H9 (cell line): Measurements from ENCODE around the gene C14orf132. TPM values are rescaled to one million over a fixed set of nuclear protein-coding genes. Genes with fewer than 3 reads are reported as not detected.

Experiments used
- DNase-seq: peaks from one replicate; pipeline ENCODE4 v3.0.0-alpha.2; 2017
- H2AFZ ChIP-seq: one replicate; pipeline ENCODE4 v1.6.1; 2013; ENCODE audit warnings: mild to moderate bottlenecking, low read length, control low read depth, moderate library complexity
- H2AK5ac ChIP-seq: 2 replicates; pipeline ENCODE4 v1.6.1; 2013; ENCODE audit warnings: low read length, control low read depth, mixed read lengths; ENCODE audit not compliant: insufficient read length
- H2BK120ac ChIP-seq: one replicate; pipeline ENCODE4 v1.6.1; 2013; ENCODE audit warnings: low read depth, mild to moderate bottlenecking, low read length, control low read depth, inconsistent platforms; ENCODE audit not compliant: poor library complexity, severe bottlenecking
- H2BK12ac ChIP-seq: 2 replicates; pipeline ENCODE4 v1.6.1; 2013; ENCODE audit warnings: low read length, control low read depth, mixed read lengths, low read depth; ENCODE audit not compliant: insufficient read length
- H2BK15ac ChIP-seq: 2 replicates; pipeline ENCODE4 v1.6.1; 2013; ENCODE audit warnings: low read depth, low read length, control low read depth
- H2BK20ac ChIP-seq: one replicate; pipeline ENCODE4 v1.6.1; 2013; ENCODE audit warnings: low read depth, mild to moderate bottlenecking, low read length, control low read depth, inconsistent platforms; ENCODE audit not compliant: poor library complexity, severe bottlenecking
- H2BK5ac ChIP-seq: 2 replicates; pipeline ENCODE4 v1.6.1; 2013; ENCODE audit warnings: low read length, control low read depth, mixed read lengths; ENCODE audit not compliant: insufficient read length
- H3K14ac ChIP-seq: 2 replicates; pipeline ENCODE4 v1.6.1; 2013; ENCODE audit warnings: low read length, control low read depth; ENCODE audit not compliant: insufficient read depth
- H3K18ac ChIP-seq: 2 replicates; pipeline ENCODE4 v1.6.1; 2013; ENCODE audit warnings: low read depth, mild to moderate bottlenecking, mixed read lengths, low read length, control low read depth; ENCODE audit not compliant: insufficient read length
- H3K23ac ChIP-seq: 2 replicates; pipeline ENCODE4 v1.6.1; 2013; ENCODE audit warnings: low read length, control low read depth, mixed read lengths, low read depth; ENCODE audit not compliant: insufficient read length
- H3K23me2 ChIP-seq: 2 replicates; pipeline ENCODE4 v1.6.1; 2013; ENCODE audit warnings: low read depth, mild to moderate bottlenecking, mixed read lengths, low read length, control low read depth; ENCODE audit not compliant: insufficient read length, poor library complexity, severe bottlenecking
- H3K27ac ChIP-seq: 2 replicates; pipeline ENCODE4 v1.5.1; 2013; ENCODE audit warnings: low read length, control low read depth, mixed read lengths, low read depth; ENCODE audit not compliant: insufficient read length
- H3K27me3 ChIP-seq: 2 replicates; pipeline ENCODE4 v1.6.1; 2013; ENCODE audit warnings: low read length, control low read depth, inconsistent platforms; ENCODE audit not compliant: insufficient read depth
- H3K4ac ChIP-seq: 2 replicates; pipeline ENCODE4 v1.6.1; 2013; ENCODE audit warnings: low read depth, mild to moderate bottlenecking, control low read depth, inconsistent platforms, low read length, moderate library complexity
- H3K4me1 ChIP-seq: 2 replicates; pipeline ENCODE4 v1.6.1; 2013; ENCODE audit warnings: low read length, control low read depth, inconsistent platforms; ENCODE audit not compliant: insufficient read depth
- H3K4me2 ChIP-seq: 2 replicates; pipeline ENCODE4 v1.6.1; 2013; ENCODE audit warnings: low read length, control low read depth, mixed read lengths; ENCODE audit not compliant: insufficient read length, insufficient read depth
- H3K56ac ChIP-seq: 2 replicates; pipeline ENCODE4 v1.6.1; 2013; ENCODE audit warnings: low read depth, mild to moderate bottlenecking, mixed read lengths, low read length, control low read depth; ENCODE audit not compliant: insufficient read length
- H3K79me1 ChIP-seq: 2 replicates; pipeline ENCODE4 v1.6.1; 2013; ENCODE audit warnings: low read depth, mild to moderate bottlenecking, moderate library complexity, low read length, control low read depth, inconsistent platforms; ENCODE audit not compliant: insufficient read depth, poor library complexity, severe bottlenecking
- H3K79me2 ChIP-seq: 2 replicates; pipeline ENCODE4 v1.6.1; 2013; ENCODE audit warnings: low read length, control low read depth, inconsistent platforms; ENCODE audit not compliant: insufficient read depth
- H3K9ac ChIP-seq: 2 replicates; pipeline ENCODE4 v1.6.1; 2013; ENCODE audit warnings: low read length, control low read depth, mixed read lengths; ENCODE audit not compliant: insufficient read length; ENCODE audit errors: extremely low read depth
- H3K9me3 ChIP-seq: one replicate; pipeline ENCODE4 v1.6.1; 2013; ENCODE audit warnings: low read depth, low read length, inconsistent platforms; ENCODE audit not compliant: control insufficient read depth
- H3T11ph ChIP-seq: one replicate; pipeline ENCODE4 v1.6.1; 2013; ENCODE audit warnings: mild to moderate bottlenecking, low read length, control low read depth, inconsistent platforms
- H4K20me1 ChIP-seq: one replicate; pipeline ENCODE4 v1.6.1; 2013; ENCODE audit not compliant: control insufficient read depth, insufficient read length, insufficient read depth
- H4K5ac ChIP-seq: 2 replicates; pipeline ENCODE4 v1.6.1; 2013; ENCODE audit warnings: low read depth, mild to moderate bottlenecking, mixed read lengths, low read length, control low read depth; ENCODE audit not compliant: insufficient read length
- H4K8ac ChIP-seq: replicated peaks from 2 replicates; pipeline ENCODE4 v1.6.1; 2013; ENCODE audit warnings: low read length, control low read depth, mixed read lengths, low read depth; ENCODE audit not compliant: insufficient read length
- H4K91ac ChIP-seq: 2 replicates; pipeline ENCODE4 v1.6.1; 2013; ENCODE audit warnings: low read depth, mild to moderate bottlenecking, moderate library complexity, mixed read lengths, low read length, control low read depth; ENCODE audit not compliant: insufficient read length
- H3K27ac Mint-ChIP-seq, 3 experiments: 2 replicates in 2 of 3; 3 replicates in 1 of 3; pipeline ENCODE4 v1.8.0; 2020 to 2021; ENCODE audit warnings: mixed read lengths in 3 of 3, mild to moderate bottlenecking in 1 of 3, moderate library complexity in 1 of 3
- H3K27me3 Mint-ChIP-seq: 2 replicates; pipeline ENCODE4 v1.8.0; 2021; ENCODE audit warnings: low read depth, mild to moderate bottlenecking, moderate library complexity, mixed read lengths
- H3K36me3 Mint-ChIP-seq, 3 experiments: 2 replicates in 2 of 3; 3 replicates in 1 of 3; pipeline ENCODE4 v1.8.0; 2020 to 2021; ENCODE audit warnings: low read depth in 3 of 3, mixed read lengths in 3 of 3; ENCODE audit not compliant: insufficient read depth in 1 of 3
- H3K4me1 Mint-ChIP-seq, 2 experiments: 2 replicates each; pipeline ENCODE4 v1.8.0; 2020; ENCODE audit warnings: mixed read lengths in 2 of 2
- H3K4me3 Mint-ChIP-seq, 2 experiments: 2 replicates in 1 of 2; 3 replicates in 1 of 2; pipeline ENCODE4 v1.8.0; 2020 to 2021; ENCODE audit warnings: mild to moderate bottlenecking in 2 of 2, mixed read lengths in 2 of 2, moderate library complexity in 1 of 2
- H3K9me3 Mint-ChIP-seq, 2 experiments: 2 replicates in 1 of 2; 3 replicates in 1 of 2; pipeline ENCODE4 v1.8.0; 2020; ENCODE audit warnings: mild to moderate bottlenecking in 2 of 2, mixed read lengths in 2 of 2, moderate library complexity in 1 of 2
- WGBS: extraction: QIAGEN DNeasy Blood & Tissue Kit; methylation state at CpG from one replicate; pipeline ENCODE4 v1.1.7; 2013; ENCODE audit warnings: missing lambda C conversion rate, low lambda C conversion rate, mixed read lengths; ENCODE audit not compliant: insufficient read length; ENCODE audit errors: extremely low coverage; 5-methylcytosine and 5-hydroxymethylcytosine counted together
- total RNA-seq: library from RNA; stranded (reverse); gene quantifications from 2 replicates; pipeline ENCODE4 v1.2.1, GENCODE V29; 2021
- TF ChIP-seq, protein P1 (sequence below): fragments of 200-600 bp; sonication (generic); conservative IDR thresholded peaks from 3 replicates; pipeline ENCODE4 v1.8.0; 2021; ENCODE audit warnings: antibody characterized with exemption, mild to moderate bottlenecking

Gene C14orf132
- total RNA-seq, 1 experiment from 2014 or later: 5.7 TPM

DNA sequence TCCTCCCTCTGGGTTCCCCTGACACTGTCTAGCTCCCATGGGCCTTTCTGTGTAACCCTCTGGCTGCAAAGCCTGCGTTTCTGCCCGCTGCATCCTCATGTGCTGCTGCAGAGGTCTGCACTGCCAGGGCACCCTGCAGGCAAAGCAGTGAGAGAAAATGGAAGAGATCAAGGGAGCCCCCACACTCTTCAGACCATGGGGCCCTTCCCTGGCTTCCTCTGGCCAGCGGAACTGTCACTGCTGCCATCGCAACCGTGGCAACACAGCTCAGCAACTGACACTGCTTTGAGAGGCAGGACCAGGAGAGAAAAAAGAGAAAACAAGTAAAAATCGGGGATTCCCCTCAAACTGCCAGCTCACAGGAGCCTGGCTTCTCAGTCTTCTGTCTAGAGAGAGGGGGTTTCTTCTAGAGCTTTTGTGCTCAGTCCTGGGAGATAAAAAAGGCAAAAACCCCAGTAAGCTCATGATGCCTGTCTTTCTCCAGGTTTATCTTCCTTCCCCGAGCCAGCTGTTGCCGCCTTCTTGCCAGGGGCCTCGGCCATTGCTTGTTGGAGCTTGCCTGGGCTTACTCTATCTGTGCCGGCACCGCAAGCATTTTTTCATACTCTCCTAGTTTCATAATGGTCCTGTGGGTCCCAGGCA, 38.9 kb downstream of the C14orf132 start:
- H3T11ph ChIP-seq: no peak overlapping the region
- no peak overlapping the region for H2AFZ ChIP-seq
- no peak overlapping the region for H3K4ac ChIP-seq
- H3K9me3 Mint-ChIP-seq: peaks cover 2 to 4% of the 10 kb centered on the region in 2 experiments; a peak in 2 of 5 replicates
- no peak overlapping the region for H3K27ac Mint-ChIP-seq
- no peak overlapping the region for H3K4me3 Mint-ChIP-seq
- no peak overlapping the region for H4K5ac ChIP-seq
- H3K27me3 Mint-ChIP-seq: peaks cover 2% of the 10 kb centered on the region
- WGBS: no CpG with 5 or more reads among the region's 11 CpGs
- H3K4me1 Mint-ChIP-seq: peaks cover 0 to 5% of the 10 kb centered on the region in 2 experiments; a peak in 2 of 4 replicates
- H3K36me3 Mint-ChIP-seq: peaks cover 0 to 20% (median 0%) of the 10 kb centered on the region in 3 experiments; a peak in 3 of 7 replicates
- H3K9ac ChIP-seq: no peak overlapping the region
- no peak overlapping the region for H2AK5ac ChIP-seq
- H3K4me2 ChIP-seq: no peak overlapping the region
- H3K4me1 ChIP-seq: no peaks in the 10 kb centered on the region
- H4K20me1 ChIP-seq: no peaks in the 10 kb centered on the region
- TF ChIP-seq, protein P1, sequence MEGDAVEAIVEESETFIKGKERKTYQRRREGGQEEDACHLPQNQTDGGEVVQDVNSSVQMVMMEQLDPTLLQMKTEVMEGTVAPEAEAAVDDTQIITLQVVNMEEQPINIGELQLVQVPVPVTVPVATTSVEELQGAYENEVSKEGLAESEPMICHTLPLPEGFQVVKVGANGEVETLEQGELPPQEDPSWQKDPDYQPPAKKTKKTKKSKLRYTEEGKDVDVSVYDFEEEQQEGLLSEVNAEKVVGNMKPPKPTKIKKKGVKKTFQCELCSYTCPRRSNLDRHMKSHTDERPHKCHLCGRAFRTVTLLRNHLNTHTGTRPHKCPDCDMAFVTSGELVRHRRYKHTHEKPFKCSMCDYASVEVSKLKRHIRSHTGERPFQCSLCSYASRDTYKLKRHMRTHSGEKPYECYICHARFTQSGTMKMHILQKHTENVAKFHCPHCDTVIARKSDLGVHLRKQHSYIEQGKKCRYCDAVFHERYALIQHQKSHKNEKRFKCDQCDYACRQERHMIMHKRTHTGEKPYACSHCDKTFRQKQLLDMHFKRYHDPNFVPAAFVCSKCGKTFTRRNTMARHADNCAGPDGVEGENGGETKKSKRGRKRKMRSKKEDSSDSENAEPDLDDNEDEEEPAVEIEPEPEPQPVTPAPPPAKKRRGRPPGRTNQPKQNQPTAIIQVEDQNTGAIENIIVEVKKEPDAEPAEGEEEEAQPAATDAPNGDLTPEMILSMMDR: no peak
- no peaks in the 10 kb centered on the region for H3K79me1 ChIP-seq
- no peaks in the 10 kb centered on the region for H3K23me2 ChIP-seq
- no peak overlapping the region for H4K91ac ChIP-seq
- no peaks in the 10 kb centered on the region for H3K79me2 ChIP-seq
- H2BK15ac ChIP-seq: no peak overlapping the region
- no peaks in the 10 kb centered on the region for H3K27me3 ChIP-seq
- no peak overlapping the region for H3K27ac ChIP-seq
- no peak overlapping the region for H2BK12ac ChIP-seq
- DNase-seq: no peak
- H2BK5ac ChIP-seq: no peak overlapping the region
- H3K9me3 ChIP-seq: no peaks in the 10 kb centered on the region
- H3K23ac ChIP-seq: no peak overlapping the region
- H4K8ac ChIP-seq: no peak overlapping the region
- H3K56ac ChIP-seq: no peak overlapping the region
- H2BK20ac ChIP-seq: no peak overlapping the region
- no peak overlapping the region for H3K14ac ChIP-seq
- peak overlapping the region; percentile 16 for H2BK120ac ChIP-seq
- H3K18ac ChIP-seq: no peak overlapping the region
